Measurements from ENCODE around the gene CAVIN4. TPM values are rescaled to one million over a fixed set of nuclear protein-coding genes. Genes with fewer than 3 reads are reported as not detected.

Gene CAVIN4
- total and polyA plus RNA-seq, 9 of the 15 experiments (the other 6 are each of a cell fraction or from before 2014, with no cell fraction given): 0.06 to 0.29 (median 0.18) TPM

DNA sequence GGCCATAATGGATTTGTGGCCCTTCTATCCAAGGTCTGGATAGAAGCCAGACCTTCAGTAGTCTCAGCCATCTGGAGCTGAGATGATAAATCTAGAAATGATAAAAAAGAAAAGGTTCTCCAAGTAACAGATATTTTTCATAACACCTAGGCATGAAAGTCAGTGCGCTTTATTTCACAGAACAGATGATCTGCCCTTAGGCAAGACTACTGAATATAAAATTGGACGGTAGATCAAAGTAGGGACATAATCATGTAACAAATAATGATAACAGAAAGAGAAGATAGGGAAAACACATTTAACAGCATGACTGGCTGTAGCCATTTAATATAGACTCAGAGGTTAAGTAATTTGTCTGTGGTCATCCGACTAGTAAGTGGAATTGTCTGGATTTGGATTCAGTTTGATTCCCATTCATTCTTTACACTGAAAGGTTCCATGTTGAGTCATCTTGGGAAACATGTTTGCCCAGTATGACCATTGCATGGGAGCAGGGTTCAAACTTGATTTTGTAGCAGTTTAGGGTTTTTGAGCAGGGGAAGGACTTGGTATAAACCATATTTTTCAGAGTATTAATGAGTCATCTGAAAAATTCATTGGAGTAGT, 4.1 kb upstream of the CAVIN4 start (continued):
- no peak for TF ChIP-seq MXI1 (IDR thresholded peaks at IDR 0.05; ENCODE audit: low read depth, low read length)
- no peak for TF ChIP-seq KAT2B (IDR thresholded peaks at IDR 0.05; ENCODE audit: low read depth, low read length)

DNA sequence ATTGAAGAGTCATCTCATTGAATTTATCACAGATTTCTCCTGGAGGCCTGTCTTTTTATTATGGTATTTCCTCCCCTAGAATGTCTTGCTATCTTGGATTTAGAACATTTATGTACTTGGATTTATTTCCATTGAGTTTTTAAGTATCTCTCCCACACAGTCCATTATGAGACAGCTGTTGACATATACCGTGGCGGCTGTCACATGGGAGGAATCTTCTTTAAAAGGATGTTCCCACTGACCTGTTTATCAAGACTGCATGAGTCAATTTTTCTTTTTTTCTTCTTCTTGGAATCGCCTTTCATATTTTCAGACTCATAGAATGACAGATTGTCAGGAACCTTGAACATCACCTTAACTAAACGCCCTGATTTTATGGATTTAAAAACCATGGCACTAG, 2.9 kb upstream of the CAVIN4 start:
- H3K27me3 ChIP-seq (ENCODE audit: control insufficient read depth in 2 of 2, insufficient read depth in 2 of 2, low read length in 2 of 2): no peaks in the 10 kb centered on the region
- no peaks in the 10 kb centered on the region for H4K20me1 ChIP-seq (replicated peaks; ENCODE audit: control insufficient read depth, insufficient read depth, low read length)
- H3K9me3 ChIP-seq (replicated peaks; ENCODE audit: control insufficient read depth, insufficient read depth, low read depth, low read length): no peaks in the 10 kb centered on the region
- no peaks in the 10 kb centered on the region for H3K9me1 ChIP-seq (ENCODE audit: control insufficient read depth, insufficient read depth, low read length)
- no TSS peak for BruUV-seq (replicated peaks)
- DNase-seq (ENCODE audit: extremely low read depth in 1 of 4, low spot score in 3 of 4) (no peak), FAIRE-seq (no peak), ATAC-seq (no peak)
- H3K27ac ChIP-seq (ENCODE audit: extremely low read depth, low read depth, low read length): no peak overlapping the region
- intact Hi-C loops (cut with micrococcal nuclease) (no loop called here), in situ Hi-C loops (cut with MboI) (loop anchor here (25.0 kb wide), 2 partner anchors 238 to 538 kb away; no protein-coding TSS in a partner anchor)
- no peaks in the 10 kb centered on the region for H3K79me2 ChIP-seq (ENCODE audit: control insufficient read depth, insufficient read depth, low read length)
- ChIA-PET CTCF (ENCODE audit: low intra/inter-chr PET ratio) (no interaction called here), POLR2A (no interaction called here)
- H2AFZ ChIP-seq (ENCODE audit: low read depth, low read length): no peak overlapping the region
- H3K4me2 ChIP-seq (ENCODE audit: insufficient read depth, low read length): no peak overlapping the region
- no peak overlapping the region for H3K4me3 ChIP-seq
- no peaks in the 10 kb centered on the region for H3K36me3 ChIP-seq (ENCODE audit: control insufficient read depth, insufficient read depth, low read length)
- no peaks in the 10 kb centered on the region for H3K4me1 ChIP-seq (replicated peaks in 1 of 2; ENCODE audit: control insufficient read depth in 2 of 2, insufficient read depth in 2 of 2, low read length in 2 of 2)
- H3K9ac ChIP-seq (ENCODE audit: insufficient read depth in 1 of 2, low read depth in 2 of 2, low read length in 2 of 2): no peak overlapping the region
- no peak for TF ChIP-seq POLR2A (conservative IDR thresholded peaks at IDR 0.05)
- WGBS (ENCODE audit: insufficient coverage, low coverage, missing lambda C conversion rate): 0% methylated on average over 4 of the region's 4 CpGs

DNA sequence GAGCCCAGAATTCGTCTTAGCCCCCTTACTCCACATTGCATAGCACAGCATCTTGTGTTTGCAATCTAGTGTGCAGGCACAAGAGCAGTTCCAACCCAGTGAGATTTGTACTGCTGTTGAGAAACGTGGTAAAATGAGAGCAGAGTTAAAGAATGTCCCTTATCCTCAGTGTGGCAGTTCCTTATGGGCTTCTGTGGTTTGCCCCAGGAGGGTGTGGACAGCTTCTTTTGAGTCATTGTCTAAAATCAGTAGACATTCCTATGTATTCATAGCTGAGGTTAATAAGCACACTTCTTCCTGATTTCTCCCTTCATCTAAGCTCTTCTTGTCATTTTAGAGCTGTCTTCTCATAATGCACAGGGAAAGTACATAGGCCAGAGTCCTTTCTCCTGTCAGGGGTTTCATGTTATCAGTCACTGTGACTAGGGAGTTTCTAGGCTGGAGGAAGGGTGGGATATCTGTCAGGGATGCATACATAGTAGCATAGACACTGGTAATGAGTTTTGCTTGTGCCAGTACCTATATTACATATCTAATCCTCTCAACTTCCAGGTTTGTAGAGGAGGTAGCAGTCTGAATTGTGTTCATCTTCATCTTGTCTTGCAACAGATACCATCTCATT, 2.0 kb upstream of the CAVIN4 start:
- CTCF ChIA-PET (ENCODE audit: low intra/inter-chr PET ratio): no interaction called here
- no peak for TF ChIP-seq SLC30A9 (CRISPR knock-in tag; IDR thresholded peaks at IDR 0.05)
- no peak for TF ChIP-seq TAF7 (tag; IDR thresholded peaks at IDR 0.05)
- no peak for TF ChIP-seq ZNF23 (CRISPR knock-in tag; IDR thresholded peaks at IDR 0.05)
- TF ChIP-seq, protein P1, sequence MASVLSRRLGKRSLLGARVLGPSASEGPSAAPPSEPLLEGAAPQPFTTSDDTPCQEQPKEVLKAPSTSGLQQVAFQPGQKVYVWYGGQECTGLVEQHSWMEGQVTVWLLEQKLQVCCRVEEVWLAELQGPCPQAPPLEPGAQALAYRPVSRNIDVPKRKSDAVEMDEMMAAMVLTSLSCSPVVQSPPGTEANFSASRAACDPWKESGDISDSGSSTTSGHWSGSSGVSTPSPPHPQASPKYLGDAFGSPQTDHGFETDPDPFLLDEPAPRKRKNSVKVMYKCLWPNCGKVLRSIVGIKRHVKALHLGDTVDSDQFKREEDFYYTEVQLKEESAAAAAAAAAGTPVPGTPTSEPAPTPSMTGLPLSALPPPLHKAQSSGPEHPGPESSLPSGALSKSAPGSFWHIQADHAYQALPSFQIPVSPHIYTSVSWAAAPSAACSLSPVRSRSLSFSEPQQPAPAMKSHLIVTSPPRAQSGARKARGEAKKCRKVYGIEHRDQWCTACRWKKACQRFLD (CRISPR knock-in tag; IDR thresholded peaks at IDR 0.05): no peak
- TF ChIP-seq, protein P2, sequence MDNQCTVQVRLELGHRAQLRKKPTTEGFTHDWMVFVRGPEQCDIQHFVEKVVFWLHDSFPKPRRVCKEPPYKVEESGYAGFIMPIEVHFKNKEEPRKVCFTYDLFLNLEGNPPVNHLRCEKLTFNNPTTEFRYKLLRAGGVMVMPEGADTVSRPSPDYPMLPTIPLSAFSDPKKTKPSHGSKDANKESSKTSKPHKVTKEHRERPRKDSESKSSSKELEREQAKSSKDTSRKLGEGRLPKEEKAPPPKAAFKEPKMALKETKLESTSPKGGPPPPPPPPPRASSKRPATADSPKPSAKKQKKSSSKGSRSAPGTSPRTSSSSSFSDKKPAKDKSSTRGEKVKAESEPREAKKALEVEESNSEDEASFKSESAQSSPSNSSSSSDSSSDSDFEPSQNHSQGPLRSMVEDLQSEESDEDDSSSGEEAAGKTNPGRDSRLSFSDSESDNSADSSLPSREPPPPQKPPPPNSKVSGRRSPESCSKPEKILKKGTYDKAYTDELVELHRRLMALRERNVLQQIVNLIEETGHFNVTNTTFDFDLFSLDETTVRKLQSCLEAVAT (IDR thresholded peaks at IDR 0.05): no peak
- TF ChIP-seq, protein P3, sequence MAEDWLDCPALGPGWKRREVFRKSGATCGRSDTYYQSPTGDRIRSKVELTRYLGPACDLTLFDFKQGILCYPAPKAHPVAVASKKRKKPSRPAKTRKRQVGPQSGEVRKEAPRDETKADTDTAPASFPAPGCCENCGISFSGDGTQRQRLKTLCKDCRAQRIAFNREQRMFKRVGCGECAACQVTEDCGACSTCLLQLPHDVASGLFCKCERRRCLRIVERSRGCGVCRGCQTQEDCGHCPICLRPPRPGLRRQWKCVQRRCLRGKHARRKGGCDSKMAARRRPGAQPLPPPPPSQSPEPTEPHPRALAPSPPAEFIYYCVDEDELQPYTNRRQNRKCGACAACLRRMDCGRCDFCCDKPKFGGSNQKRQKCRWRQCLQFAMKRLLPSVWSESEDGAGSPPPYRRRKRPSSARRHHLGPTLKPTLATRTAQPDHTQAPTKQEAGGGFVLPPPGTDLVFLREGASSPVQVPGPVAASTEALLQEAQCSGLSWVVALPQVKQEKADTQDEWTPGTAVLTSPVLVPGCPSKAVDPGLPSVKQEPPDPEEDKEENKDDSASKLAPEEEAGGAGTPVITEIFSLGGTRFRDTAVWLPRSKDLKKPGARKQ (CRISPR knock-in tag; IDR thresholded peaks at IDR 0.05): no peak
- no peak for TF ChIP-seq DNMT1 (IDR thresholded peaks at IDR 0.05)

More for the DNA sequence above, 2.0 kb upstream of the CAVIN4 start:
- no peaks in the 10 kb centered on the region for H3K9me3 ChIP-seq (replicated peaks; ENCODE audit: control insufficient read depth, insufficient read depth, low read depth, low read length)
- intact Hi-C loops (cut with micrococcal nuclease): no loop called here
- no peak overlapping the region for H3K27ac ChIP-seq (ENCODE audit: extremely low read depth, low read depth, low read length)
- H3K4me2 ChIP-seq (ENCODE audit: insufficient read depth, low read length): no peak overlapping the region
- no peak overlapping the region for H2AFZ ChIP-seq (ENCODE audit: low read depth, low read length)
- no peaks in the 10 kb centered on the region for H3K36me3 ChIP-seq (ENCODE audit: control insufficient read depth, insufficient read depth, low read length)
- H3K79me2 ChIP-seq (ENCODE audit: control insufficient read depth, insufficient read depth, low read length): no peaks in the 10 kb centered on the region
- in situ Hi-C loops (cut with MboI): loop anchor here (25.0 kb wide), 2 partner anchors 239 to 539 kb away; no protein-coding TSS in a partner anchor
- no peak overlapping the region for H3K9ac ChIP-seq (ENCODE audit: insufficient read depth in 1 of 2, low read depth in 2 of 2, low read length in 2 of 2)
- no peak for ATAC-seq
- no peaks in the 10 kb centered on the region for H3K4me1 ChIP-seq (replicated peaks in 1 of 2; ENCODE audit: control insufficient read depth in 2 of 2, insufficient read depth in 2 of 2, low read length in 2 of 2)
- POLR2A ChIA-PET: no interaction called here
- no TSS peak for BruUV-seq (replicated peaks)
- H3K27me3 ChIP-seq (ENCODE audit: control insufficient read depth in 2 of 2, insufficient read depth in 2 of 2, low read length in 2 of 2): no peaks in the 10 kb centered on the region
- H3K9me1 ChIP-seq (ENCODE audit: control insufficient read depth, insufficient read depth, low read length): no peaks in the 10 kb centered on the region
- no peaks in the 10 kb centered on the region for H4K20me1 ChIP-seq (replicated peaks; ENCODE audit: control insufficient read depth, insufficient read depth, low read length)
- WGBS (ENCODE audit: insufficient coverage, low coverage, missing lambda C conversion rate): 0% methylated on average over 2 of the region's 2 CpGs
- FAIRE-seq: no peak
- no peak for DNase-seq (ENCODE audit: extremely low read depth in 1 of 4, low spot score in 3 of 4)
- H3K4me3 ChIP-seq: no peak overlapping the region
